ENCODE results near the gene CCNE1.
"Not testable (repeated sequence)": the region's sequence is repeated elsewhere in the genome, so short reads cannot be mapped to it uniquely, and the experiment has no call there.

Gene CCNE1

GRCh38 chr19:29787281-29787680 is 24.5 kb upstream of the CCNE1 start:
- no peak for DNase-seq

GRCh38 chr19:29789007-29789406 is 22.8 kb upstream of the CCNE1 start:
- no peak for DNase-seq

- no peak for DNase-seq
Measured at GRCh38 chr19:29793116-29793727, 18.6 kb upstream of the CCNE1 start.

- DNase-seq: not testable (repeated sequence)
Measured at GRCh38 chr19:29794490-29794889, 17.3 kb upstream of the CCNE1 start.

GRCh38 chr19:29795461-29796172 is 16.2 kb upstream of the CCNE1 start:
- DNase-seq: no peak

- DNase-seq: no peak
Measured at GRCh38 chr19:29796173-29796573, 15.6 kb upstream of the CCNE1 start.

GRCh38 chr19:29798774-29799497 is 12.9 kb upstream of the CCNE1 start:
- DNase-seq: no peak

- DNase-seq: no peak
Measured at GRCh38 chr19:29800100-29800825, 11.5 kb upstream of the CCNE1 start.

- DNase-seq: not testable (repeated sequence)
Measured at GRCh38 chr19:29803951-29804350, 7.8 kb upstream of the CCNE1 start.

- DNase-seq: no peak
Measured at GRCh38 chr19:29804493-29804892, 7.3 kb upstream of the CCNE1 start.

GRCh38 chr19:29805031-29805965 is 6.5 kb upstream of the CCNE1 start:
- peak in 2 of 58 donors; percentile 9 to 18 for DNase-seq

GRCh38 chr19:29806098-29806866 is 5.5 kb upstream of the CCNE1 start:
- DNase-seq: no peak

GRCh38 chr19:29807178-29807577 is 4.6 kb upstream of the CCNE1 start:
- DNase-seq: no peak

GRCh38 chr19:29807870-29808405 is 3.9 kb upstream of the CCNE1 start:
- no peak for DNase-seq

GRCh38 chr19:29809795-29810503 is 1.8 kb upstream of the CCNE1 start:
- DNase-seq: no peak

GRCh38 chr19:29810504-29810871 is 1.3 kb upstream of the CCNE1 start:
- no peak for DNase-seq

- peak in 6 of 58 donors; percentile 6 to 39 (median 11) for DNase-seq
Measured at GRCh38 chr19:29812080-29812880, 489 bp downstream of the CCNE1 start.

- DNase-seq: no peak
Measured at GRCh38 chr19:29812881-29813275, 1.1 kb downstream of the CCNE1 start.

All from anterior cingulate cortex (tissue), 58 donors.